GM23248 (cell line): Measurements from ENCODE around the gene WDR76. TPM values are rescaled to one million over a fixed set of nuclear protein-coding genes. Genes with fewer than 3 reads are reported as not detected.
A peak's percentile ranks its signal among the peaks of the same experiment; 100 is the strongest.

Experiments used
- DNase-seq: peaks from one replicate; pipeline ENCODE4 v3.0.0-alpha.2; 2015
- H2AFZ ChIP-seq: fragments of 200-600 bp; sonication (generic); 2 replicates; pipeline ENCODE4 v1.6.1; 2016; ENCODE audit warnings: antibody characterized with exemption
- H3F3A ChIP-seq: fragments of 200-600 bp; sonication (generic); 2 replicates; pipeline ENCODE4 v1.6.1; 2016; ENCODE audit warnings: mild to moderate bottlenecking, antibody characterized with exemption, mixed run types; ENCODE audit not compliant: insufficient read depth
- H3K27ac ChIP-seq: fragments of 200-600 bp; sonication (generic); 2 replicates; pipeline ENCODE4 v1.5.1; 2016; ENCODE audit warnings: mild to moderate bottlenecking
- H3K27me3 ChIP-seq: fragments of 200-600 bp; sonication (generic); replicated peaks from 2 replicates; pipeline ENCODE4 v1.6.1; 2016; ENCODE audit warnings: mild to moderate bottlenecking; ENCODE audit not compliant: insufficient read depth
- H3K36me3 ChIP-seq: fragments of 200-600 bp; sonication (generic); 2 replicates; pipeline ENCODE4 v1.6.1; 2016; ENCODE audit warnings: low read depth, mild to moderate bottlenecking
- H3K4me1 ChIP-seq: fragments of 200-600 bp; sonication (generic); 2 replicates; pipeline ENCODE4 v1.6.1; 2016; ENCODE audit warnings: mild to moderate bottlenecking; ENCODE audit not compliant: insufficient read depth
- H3K4me2 ChIP-seq: fragments of 200-600 bp; sonication (generic); one replicate; pipeline ENCODE4 v1.6.1; 2016; ENCODE audit warnings: mild to moderate bottlenecking; ENCODE audit not compliant: unreplicated experiment
- H3K4me3 ChIP-seq: fragments of 200-600 bp; sonication (generic); 2 replicates; pipeline ENCODE4 v1.5.1; 2016; ENCODE audit warnings: mild to moderate bottlenecking
- H3K79me2 ChIP-seq: fragments of 200-600 bp; sonication (generic); 2 replicates; pipeline ENCODE4 v1.6.1; 2016; ENCODE audit warnings: mild to moderate bottlenecking; ENCODE audit not compliant: insufficient read depth
- H3K9ac ChIP-seq: fragments of 200-600 bp; sonication (generic); 2 replicates; pipeline ENCODE4 v1.6.1; 2016; ENCODE audit warnings: mild to moderate bottlenecking
- H3K9me2 ChIP-seq: fragments of 200-600 bp; sonication (generic); 2 replicates; pipeline ENCODE4 v1.6.1; 2016; ENCODE audit warnings: mixed run types, mild to moderate bottlenecking, moderate library complexity; ENCODE audit not compliant: insufficient read depth
- H3K9me3 ChIP-seq: fragments of 200-600 bp; sonication (generic); one replicate; pipeline ENCODE4 v1.6.1; 2017; ENCODE audit warnings: low read depth
- H4K20me1 ChIP-seq: fragments of 200-600 bp; sonication (generic); 2 replicates; pipeline ENCODE4 v1.6.0; 2016; ENCODE audit not compliant: insufficient read depth
- EZH2 ChIP-seq: fragments of 200-600 bp; sonication (generic); IDR thresholded peaks from 2 replicates; pipeline ENCODE4 v1.6.1; 2018; ENCODE audit warnings: antibody characterized with exemption, mild to moderate bottlenecking; ENCODE audit not compliant: insufficient read depth, poor library complexity, severe bottlenecking
- EZH2phosphoT487 ChIP-seq: fragments of 200-600 bp; sonication (generic); IDR thresholded peaks from 2 replicates; pipeline ENCODE4 v1.6.1; 2018; ENCODE audit warnings: antibody characterized with exemption, moderate library complexity, mild to moderate bottlenecking, low read depth; ENCODE audit not compliant: insufficient read depth
- WGBS, 2 experiments: methylation state at CpG; one replicate each; pipeline ENCODE4 v1.1.6; 2015 to 2017; ENCODE audit warnings: low lambda C conversion rate in 2 of 2, low coverage in 1 of 2; ENCODE audit errors: missing lambda C conversion rate in 2 of 2; 5-methylcytosine and 5-hydroxymethylcytosine counted together
- in situ Hi-C: fragments of 300-500 bp; cut with MboI; formaldehyde crosslinking; loops from 2 replicates; pipeline ENCODE4 v1.15.0; 2020
- polyA plus RNA-seq: library from polyadenylated mRNA; unstranded; fragments of >200 nt; fragmentation: Nextera tagmentation; extraction: Ambion mirVana; gene quantifications from 2 replicates; pipeline ENCODE4 v1.2.1, GENCODE V29; 2016
- total RNA-seq: library from RNA; depleted of rRNA; stranded (reverse); fragments of >200 nt; shearing (Covaris generic); gene quantifications from 2 replicates; pipeline ENCODE4 v1.2.3, GENCODE V29; 2014; rRNA removed

The WDR76 gene
- total RNA-seq (9.0 and 11.3 TPM in 2 replicates), polyA plus RNA-seq (4.1 and 5.3 TPM in 2 replicates)

GRCh38 chr15:43826508-43827341 lies at the start of gene WDR76:
Gene WDR76 (plus strand): TSS chr15:43827002. CDS start chr15:43827033, 31 bp downstream.
- H3K27me3 ChIP-seq = no peaks in the 10 kb centered on the region
- H3K4me3 ChIP-seq = peak within 1 kb of the TSS; percentile 84
- no peaks in the 10 kb centered on the region for H3K9me2 ChIP-seq
- H3K4me1 ChIP-seq = peaks cover 26% of the 10 kb centered on the region; the same call in 1 of the 2 replicates
- in situ Hi-C loops = no loop called here
- WGBS, 2 experiments = 4 to 6% methylated on average over 48 of the region's 48 CpGs
- H4K20me1 ChIP-seq = no peaks in the 10 kb centered on the region
- H3K27ac ChIP-seq = peak within 1 kb of the TSS; percentile 40
- peak within 1 kb of the TSS; percentile 79 for H3K9ac ChIP-seq
- H3K36me3 ChIP-seq = no peaks in the 10 kb centered on the region
- peak within 1 kb of the TSS; percentile 93 for H3K4me2 ChIP-seq
- peak; percentile 90 for DNase-seq
- H2AFZ ChIP-seq = peak within 1 kb of the TSS; percentile 97
- H3K79me2 ChIP-seq = peaks cover 64% of the 10 kb centered on the region
- H3K9me3 ChIP-seq = no peaks in the 10 kb centered on the region
- H3F3A ChIP-seq = peaks cover 12% of the 10 kb centered on the region; the same call in 1 of the 2 replicates
- TF ChIP-seq EZH2phosphoT487 (no peak), EZH2 (no peak)

- H3K9me2 ChIP-seq = no peaks in the 10 kb centered on the region
- DNase-seq = peak; percentile 87
- 2 to 5% methylated on average over 28 to 31 of the region's 31 CpGs for WGBS, 2 experiments
- H3K4me1 ChIP-seq = peaks cover 7% of the 10 kb centered on the region; the same call in 1 of the 2 replicates
- no peaks in the 10 kb centered on the region for H3K79me2 ChIP-seq
- peak overlapping the region; percentile 91 for H2AFZ ChIP-seq
- in situ Hi-C loops = no loop called here
- H3K27me3 ChIP-seq = no peaks in the 10 kb centered on the region
- no peaks in the 10 kb centered on the region for H4K20me1 ChIP-seq
- peaks cover 41% of the 10 kb centered on the region for H3F3A ChIP-seq
- peaks cover 9% of the 10 kb centered on the region for H3K36me3 ChIP-seq
- TF ChIP-seq EZH2 = no peak
- peak overlapping the region; percentile 85 for H3K4me3 ChIP-seq
- H3K27ac ChIP-seq = peak overlapping the region; percentile 64
- H3K9me3 ChIP-seq = no peaks in the 10 kb centered on the region
- peak overlapping the region; percentile 93 for H3K4me2 ChIP-seq
- H3K9ac ChIP-seq = peak overlapping the region; percentile 78
These were observed 49.4 kb upstream of the WDR76 start for GRCh38 chr15:43777267-43777914.

DNA sequence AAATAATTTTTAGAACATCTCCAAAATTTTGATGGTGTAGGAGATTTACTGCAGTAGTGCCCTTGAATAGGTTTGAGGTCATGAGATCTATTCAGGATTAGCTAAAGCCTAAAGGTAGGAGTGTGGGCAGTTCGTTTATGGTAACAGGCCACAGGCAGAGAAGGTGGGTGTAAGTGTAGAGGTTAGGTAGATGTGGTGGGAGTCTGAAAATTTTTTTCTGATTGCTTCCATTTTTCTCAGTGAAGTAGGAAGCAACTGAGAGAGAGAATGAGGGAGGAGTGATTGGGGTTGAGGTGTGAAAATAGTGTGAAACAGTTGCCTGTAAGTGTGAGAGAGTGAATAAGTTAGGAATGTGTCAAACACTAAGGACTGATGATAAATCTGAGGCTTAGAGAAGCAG lies 47.8 kb upstream of the WDR76 start:
- Histone ChIP-seq H3K4me2 (no peak overlapping the region), H3K4me3 (no peak overlapping the region), H3F3A (peaks cover 27% of the 10 kb centered on the region), H3K9ac (no peak overlapping the region), H3K9me3 (no peaks in the 10 kb centered on the region), H3K9me2 (no peaks in the 10 kb centered on the region), H2AFZ (no peak overlapping the region), H3K27me3 (no peaks in the 10 kb centered on the region), H3K4me1 (peaks cover 7% of the 10 kb centered on the region; the same call in 1 of the 2 replicates), H3K36me3 (no peaks in the 10 kb centered on the region), H4K20me1 (no peaks in the 10 kb centered on the region), H3K79me2 (no peaks in the 10 kb centered on the region), H3K27ac (no peak overlapping the region)
- TF ChIP-seq EZH2phosphoT487 (no peak), EZH2 (no peak)
- in situ Hi-C loops = no loop called here
- WGBS, 2 experiments = 97 to 100% methylated on average over 1 of the region's 1 CpG
- DNase-seq = no peak

- no peak for DNase-seq
- no peaks in the 10 kb centered on the region for H3K9me2 ChIP-seq
- in situ Hi-C loops = no loop called here
- no peaks in the 10 kb centered on the region for H3K9me3 ChIP-seq
- peaks cover 12% of the 10 kb centered on the region for H3K4me1 ChIP-seq
- peaks cover 13% of the 10 kb centered on the region for H3F3A ChIP-seq
- H4K20me1 ChIP-seq = no peaks in the 10 kb centered on the region
- no peak overlapping the region for H3K27ac ChIP-seq
- 96 to 97% methylated on average over 3 of the region's 3 CpGs for WGBS, 2 experiments
- H3K9ac ChIP-seq = no peak overlapping the region
- no peak overlapping the region for H3K4me3 ChIP-seq
- H3K4me2 ChIP-seq = no peak overlapping the region
- TF ChIP-seq EZH2 (no peak), EZH2phosphoT487 (no peak)
- H2AFZ ChIP-seq = no peak overlapping the region
- peaks cover 23% of the 10 kb centered on the region for H3K79me2 ChIP-seq
- H3K36me3 ChIP-seq = peaks cover 6% of the 10 kb centered on the region; the same call in 1 of the 2 replicates
- H3K27me3 ChIP-seq = no peaks in the 10 kb centered on the region
These were observed 37.4 kb upstream of the WDR76 start for GRCh38 chr15:43789409-43789808.
